ENCODE data around the gene CD244.
A peak's percentile ranks its signal among the peaks of the same experiment; 100 is the strongest.

GRCh38 chr1:160827418-160827817 lies 35.3 kb downstream of the CD244 start:
- TF ChIP-seq MAX (IDR thresholded peaks at IDR 0.05) = no peak
- no peak for TF ChIP-seq EP300 (IDR thresholded peaks at IDR 0.05; ENCODE audit: borderline replicate concordance)
- no peak for TF ChIP-seq USF1 (IDR thresholded peaks at IDR 0.05)
- peak; percentile 57 for TF ChIP-seq CEBPB (IDR thresholded peaks at IDR 0.05)
- no peak for TF ChIP-seq YY1 (IDR thresholded peaks at IDR 0.05; ENCODE audit: low read depth)
